Mesothelial cell of epicardium (in vitro differentiated cells): ENCODE data around the gene PDE8A. TPM values are rescaled to one million over a fixed set of nuclear protein-coding genes. Genes with fewer than 3 reads are reported as not detected.

ENCODE experiments used
- DNase-seq, 2 experiments: peaks; one replicate each; pipeline ENCODE4 v3.0.0; 2021; ENCODE audit warnings: low spot score in 2 of 2; ENCODE audit not compliant: unreplicated experiment in 2 of 2
- H3K27ac Mint-ChIP-seq: 2 replicates; pipeline ENCODE4 v1.8.0; 2021; ENCODE audit warnings: mixed read lengths
- H3K27me3 Mint-ChIP-seq: 2 replicates; pipeline ENCODE4 v1.8.0; 2021; ENCODE audit warnings: low read depth, mixed read lengths
- H3K36me3 Mint-ChIP-seq: 2 replicates; pipeline ENCODE4 v1.8.0; 2021; ENCODE audit warnings: mixed read lengths
- H3K4me1 Mint-ChIP-seq: 2 replicates; pipeline ENCODE4 v1.8.0; 2021; ENCODE audit warnings: mixed read lengths
- H3K4me3 Mint-ChIP-seq: 2 replicates; pipeline ENCODE4 v1.8.0; 2021; ENCODE audit warnings: mild to moderate bottlenecking, moderate library complexity, mixed read lengths
- H3K9me3 Mint-ChIP-seq: 2 replicates; pipeline ENCODE4 v1.8.0; 2021; ENCODE audit warnings: mixed read lengths
- CTCF ChIP-seq: fragments of 200-600 bp; sonication (generic); IDR thresholded peaks from one replicate; pipeline ENCODE4 v1.5.0; 2021; ENCODE audit warnings: antibody characterized with exemption; ENCODE audit not compliant: unreplicated experiment
- total RNA-seq: library from RNA; stranded (reverse); gene quantifications from 3 replicates; pipeline ENCODE4 v1.2.1, GENCODE V29; 2021

PDE8A gene
- total RNA-seq, 1 donor from 2014 or later = 36.7 TPM

- Mint-ChIP-seq H3K27ac (no peak overlapping the region), H3K9me3 (peaks cover 26% of the 10 kb centered on the region), H3K4me3 (no peak overlapping the region), H3K4me1 (peaks cover 5% of the 10 kb centered on the region), H3K36me3 (peaks cover 2% of the 10 kb centered on the region), H3K27me3 (no peaks in the 10 kb centered on the region)
- no peak for DNase-seq
- TF ChIP-seq CTCF = no peak
Measured at GRCh38 chr15:85157344-85157743, 175.7 kb downstream of the PDE8A start.

- no peak for TF ChIP-seq CTCF
- DNase-seq = no peak
- H3K4me1 Mint-ChIP-seq = peaks cover 6% of the 10 kb centered on the region
- no peaks in the 10 kb centered on the region for H3K27me3 Mint-ChIP-seq
- H3K9me3 Mint-ChIP-seq = peaks cover 45% of the 10 kb centered on the region
- H3K27ac Mint-ChIP-seq = no peak overlapping the region
- H3K4me3 Mint-ChIP-seq = no peak overlapping the region
- H3K36me3 Mint-ChIP-seq = peaks cover 12% of the 10 kb centered on the region
Measured at GRCh38 chr15:85162237-85162636, 180.6 kb downstream of the PDE8A start.

GRCh38 chr15:85164841-85165466 is 183.3 kb downstream of the PDE8A start:
- Mint-ChIP-seq H3K27ac (peak overlapping the region; percentile 66), H3K4me1 (peaks cover 6% of the 10 kb centered on the region), H3K9me3 (peaks cover 36% of the 10 kb centered on the region), H3K4me3 (no peak overlapping the region), H3K27me3 (no peaks in the 10 kb centered on the region), H3K36me3 (peaks cover 10% of the 10 kb centered on the region)
- no peak for DNase-seq
- no peak for TF ChIP-seq CTCF

- no peak overlapping the region for H3K4me3 Mint-ChIP-seq
- no peak for DNase-seq
Measured at GRCh38 chr15:85167568-85167967, 185.9 kb downstream of the PDE8A start.

GRCh38 chr15:85168642-85169173 is 187.1 kb downstream of the PDE8A start:
- TF ChIP-seq CTCF = peak; percentile 61
- Mint-ChIP-seq H3K27ac (no peak overlapping the region), H3K4me3 (peak overlapping the region; percentile 58), H3K9me3 (peaks cover 52% of the 10 kb centered on the region), H3K27me3 (no peaks in the 10 kb centered on the region), H3K4me1 (peaks cover 6% of the 10 kb centered on the region), H3K36me3 (peaks cover 27% of the 10 kb centered on the region)
- no peak for DNase-seq

More at GRCh38 chr15:85167568-85167967, 185.9 kb downstream of the PDE8A start:
- Mint-ChIP-seq H3K36me3 (peaks cover 23% of the 10 kb centered on the region), H3K27me3 (no peaks in the 10 kb centered on the region), H3K9me3 (peaks cover 46% of the 10 kb centered on the region), H3K4me1 (peaks cover 6% of the 10 kb centered on the region), H3K27ac (no peak overlapping the region)
- TF ChIP-seq CTCF = no peak
